ENCODE measurements around the gene MAP4K4.

DNA sequence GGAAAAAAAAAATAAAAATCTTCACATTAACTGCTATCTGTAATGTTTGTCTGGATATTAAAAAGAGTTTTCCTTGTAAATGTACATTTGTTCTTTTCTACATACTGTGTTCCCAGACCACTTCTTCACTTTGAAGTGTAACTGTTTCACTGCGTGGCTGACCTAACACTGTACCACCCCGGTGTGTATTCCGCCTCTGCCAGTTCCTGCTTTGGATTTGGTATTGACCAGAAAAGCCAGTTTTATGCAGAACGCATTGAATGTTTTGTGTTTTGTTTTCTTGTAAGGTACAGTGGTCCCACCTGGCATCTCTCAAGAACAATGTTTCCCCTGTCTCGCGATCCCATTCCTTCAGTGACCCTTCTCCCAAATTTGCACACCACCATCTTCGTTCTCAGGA is 166.0 kb downstream of the MAP4K4 start:
- TF ChIP-seq CTCF (IDR thresholded peaks at IDR 0.05; ENCODE audit: insufficient read depth, low read length, poor library complexity, severe bottlenecking) (no peak), EZH2phosphoT487 (conservative IDR thresholded peaks at IDR 0.05; ENCODE audit: low read length) (no peak)
